Colonic mucosa (tissue), 4 donors: ENCODE measurements around the gene MAP3K5. TPM values are rescaled to one million over a fixed set of nuclear protein-coding genes. Genes with fewer than 3 reads are reported as not detected.

ENCODE experiments used
- DNase-seq: peaks from one replicate; pipeline ENCODE4 v3.0.0-alpha.2; 2020
- H3K27ac ChIP-seq: fragments of 200-600 bp; one replicate; pipeline ENCODE4 v1.8.0; 2021
- H3K27me3 ChIP-seq: fragments of 200-600 bp; one replicate; pipeline ENCODE4 v1.8.0; 2021
- H3K36me3 ChIP-seq: fragments of 200-600 bp; one replicate; pipeline ENCODE4 v1.8.0; 2021
- H3K4me1 ChIP-seq: fragments of 200-600 bp; one replicate; pipeline ENCODE4 v1.8.0; 2021; ENCODE audit warnings: mild to moderate bottlenecking
- H3K4me3 ChIP-seq: fragments of 200-600 bp; one replicate; pipeline ENCODE4 v1.8.0; 2021
- H3K9ac ChIP-seq, 2 donors: one replicate each; pipeline ENCODE4 v1.7.0; 2013; ENCODE audit warnings: control low read depth in 2 of 2, low read depth in 2 of 2, low read length in 2 of 2
- H3K9me3 ChIP-seq: fragments of 200-600 bp; one replicate; pipeline ENCODE4 v1.8.0; 2021
- CTCF ChIP-seq: fragments of 200-600 bp; IDR thresholded peaks from one replicate; pipeline ENCODE4 v1.8.0; 2022; ENCODE audit warnings: antibody characterized with exemption, mild to moderate bottlenecking
- intact Hi-C: fragments of 100-400 bp; cut with DNase I; formaldehyde crosslinking; loops from one replicate; pipeline ENCODE4 v1.14.1; 2022
- total RNA-seq, 2 donors: library from RNA; stranded (reverse); fragmentation: NEBNext Ultra II Directional in 1 of 2; extraction: Animal tissue kit (Norgen Biotek cat#: 25700) in 1 of 2; gene quantifications; one replicate each; pipeline ENCODE4 v1.2.1, GENCODE V29; 2021
- donor health status: healthy.
- donor health status: DM: no; HTN: no; CAD: no.
- donor health status: DM: no; HTN: no; CAD: no.

Gene MAP3K5
- total RNA-seq, 2 donors from 2014 or later: 15.3 to 17.1 TPM

- intact Hi-C loops: no loop called here
- Histone ChIP-seq H3K27ac (no peak overlapping the region), H3K36me3 (no peaks in the 10 kb centered on the region), H3K27me3 (no peaks in the 10 kb centered on the region), H3K9ac (no peak overlapping the region), H3K4me1 (no peaks in the 10 kb centered on the region), H3K9me3 (no peaks in the 10 kb centered on the region), H3K4me3 (no peak overlapping the region)
- TF ChIP-seq CTCF: no peak
- DNase-seq: no peak
Measured at GRCh38 chr6:136683209-136683941, 108.9 kb downstream of the MAP3K5 start.

GRCh38 chr6:136682292-136682691 lies 110.0 kb downstream of the MAP3K5 start:
- Histone ChIP-seq H3K27me3 (no peaks in the 10 kb centered on the region), H3K4me1 (no peaks in the 10 kb centered on the region), H3K9ac (no peak overlapping the region), H3K9me3 (no peaks in the 10 kb centered on the region), H3K4me3 (no peak overlapping the region), H3K36me3 (no peaks in the 10 kb centered on the region), H3K27ac (no peak overlapping the region)
- no peak for TF ChIP-seq CTCF
- DNase-seq: no peak
- intact Hi-C loops: no loop called here

- Histone ChIP-seq H3K9ac (no peak overlapping the region), H3K4me3 (no peak overlapping the region), H3K9me3 (no peaks in the 10 kb centered on the region), H3K27ac (no peak overlapping the region), H3K4me1 (no peaks in the 10 kb centered on the region), H3K36me3 (no peaks in the 10 kb centered on the region), H3K27me3 (no peaks in the 10 kb centered on the region)
- no peak for DNase-seq
- TF ChIP-seq CTCF: no peak
- intact Hi-C loops: no loop called here
Measured at GRCh38 chr6:136677822-136678221, 114.5 kb downstream of the MAP3K5 start.

- TF ChIP-seq CTCF: no peak
- Histone ChIP-seq H3K36me3 (no peaks in the 10 kb centered on the region), H3K27me3 (no peaks in the 10 kb centered on the region), H3K27ac (no peak overlapping the region), H3K4me3 (no peak overlapping the region), H3K4me1 (no peaks in the 10 kb centered on the region), H3K9me3 (no peaks in the 10 kb centered on the region), H3K9ac (no peak overlapping the region)
- intact Hi-C loops: no loop called here
- no peak for DNase-seq
Measured at GRCh38 chr6:136677344-136677743, 114.9 kb downstream of the MAP3K5 start.

GRCh38 chr6:136676075-136676474 lies 116.2 kb downstream of the MAP3K5 start:
- Histone ChIP-seq H3K4me3 (no peak overlapping the region), H3K36me3 (no peaks in the 10 kb centered on the region), H3K27me3 (no peaks in the 10 kb centered on the region), H3K4me1 (no peaks in the 10 kb centered on the region), H3K27ac (no peak overlapping the region), H3K9ac (no peak overlapping the region), H3K9me3 (no peaks in the 10 kb centered on the region)
- intact Hi-C loops: no loop called here
- DNase-seq: no peak
- no peak for TF ChIP-seq CTCF
